IPS-NIHi7 (cell line): Measurements from ENCODE around the gene SIX3.

Experiments used
- DNase-seq: peaks from one replicate; pipeline ENCODE4 v3.0.0; 2012; ENCODE audit warnings: mixed read lengths; ENCODE audit errors: extremely low spot score

SIX3 gene

DNA sequence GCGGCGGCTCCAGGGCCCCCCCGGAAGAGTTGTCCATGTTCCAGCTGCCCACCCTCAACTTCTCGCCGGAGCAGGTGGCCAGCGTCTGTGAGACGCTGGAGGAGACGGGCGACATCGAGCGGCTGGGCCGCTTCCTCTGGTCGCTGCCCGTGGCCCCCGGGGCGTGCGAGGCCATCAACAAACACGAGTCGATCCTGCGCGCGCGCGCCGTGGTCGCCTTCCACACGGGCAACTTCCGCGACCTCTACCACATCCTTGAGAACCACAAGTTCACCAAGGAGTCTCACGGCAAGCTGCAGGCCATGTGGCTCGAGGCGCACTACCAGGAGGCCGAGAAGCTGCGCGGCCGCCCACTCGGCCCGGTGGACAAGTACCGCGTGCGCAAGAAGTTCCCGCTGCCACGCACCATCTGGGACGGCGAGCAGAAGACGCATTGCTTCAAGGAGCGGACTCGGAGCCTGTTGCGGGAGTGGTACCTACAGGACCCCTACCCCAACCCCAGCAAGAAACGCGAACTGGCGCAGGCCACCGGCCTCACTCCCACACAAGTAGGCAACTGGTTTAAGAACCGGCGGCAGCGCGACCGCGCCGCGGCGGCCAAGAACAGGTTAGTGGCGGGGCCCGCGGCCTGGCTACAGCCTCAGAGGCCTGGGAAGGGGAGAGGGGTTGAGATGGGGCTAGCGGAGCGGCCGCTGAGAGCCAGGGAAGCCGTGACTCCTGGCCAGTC lies 965 bp downstream of the SIX3 start:
- no peak for DNase-seq

DNA sequence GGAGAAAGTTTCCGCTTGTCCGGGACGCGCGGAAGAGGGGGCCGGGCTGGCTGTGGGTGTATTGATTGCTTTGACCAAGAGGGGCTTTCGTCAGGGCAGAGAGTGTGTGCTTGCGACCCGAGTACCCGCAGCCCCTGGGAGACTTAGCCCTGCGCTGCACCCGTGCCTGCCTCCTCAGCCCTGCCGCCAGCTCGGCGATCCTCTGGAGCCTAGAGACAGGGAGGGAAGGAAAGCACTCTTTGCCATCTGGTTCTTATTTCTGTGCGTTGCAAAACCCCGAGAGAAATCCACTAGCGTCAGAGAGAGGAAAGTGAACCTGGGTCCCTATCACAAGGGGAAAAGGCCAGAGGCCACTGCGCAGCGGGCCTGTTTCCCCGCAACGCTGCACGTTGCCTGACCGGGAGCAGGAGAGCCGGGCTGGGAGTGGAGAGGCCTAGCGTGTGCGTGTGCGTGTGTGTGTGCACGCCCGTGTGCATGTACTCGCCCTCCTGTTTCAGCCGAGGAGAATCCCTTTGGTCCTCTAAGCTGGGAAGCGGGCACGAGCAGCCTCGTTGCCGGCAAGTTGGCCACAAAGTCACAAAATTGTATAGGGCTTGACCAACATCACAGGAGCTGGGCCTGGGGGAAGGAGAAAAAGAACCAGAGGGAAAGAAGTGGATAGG lies 1.7 kb downstream of the SIX3 start:
- no peak for DNase-seq

DNA sequence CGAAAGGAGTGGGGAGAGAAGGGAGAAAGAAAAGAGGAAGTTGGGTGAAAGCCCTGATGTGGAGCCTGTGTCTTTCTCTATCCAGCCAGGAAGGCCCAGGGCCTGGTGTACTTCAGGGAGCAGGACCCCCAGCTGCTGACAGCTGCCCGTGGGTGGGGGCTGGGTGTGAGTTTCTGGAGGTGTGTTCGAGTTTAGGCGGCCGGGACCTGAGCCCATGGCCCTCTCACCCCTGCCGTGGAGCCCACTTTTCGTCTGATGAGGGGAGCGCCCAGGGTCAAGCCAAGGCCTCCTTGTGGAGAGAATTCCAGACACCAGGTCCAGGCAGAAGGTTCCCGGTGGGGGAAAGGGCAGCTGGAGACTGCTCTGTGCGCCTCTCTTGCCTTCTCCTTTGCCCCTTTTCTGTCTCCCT lies 2.2 kb downstream of the SIX3 start:
- no peak for DNase-seq

DNA sequence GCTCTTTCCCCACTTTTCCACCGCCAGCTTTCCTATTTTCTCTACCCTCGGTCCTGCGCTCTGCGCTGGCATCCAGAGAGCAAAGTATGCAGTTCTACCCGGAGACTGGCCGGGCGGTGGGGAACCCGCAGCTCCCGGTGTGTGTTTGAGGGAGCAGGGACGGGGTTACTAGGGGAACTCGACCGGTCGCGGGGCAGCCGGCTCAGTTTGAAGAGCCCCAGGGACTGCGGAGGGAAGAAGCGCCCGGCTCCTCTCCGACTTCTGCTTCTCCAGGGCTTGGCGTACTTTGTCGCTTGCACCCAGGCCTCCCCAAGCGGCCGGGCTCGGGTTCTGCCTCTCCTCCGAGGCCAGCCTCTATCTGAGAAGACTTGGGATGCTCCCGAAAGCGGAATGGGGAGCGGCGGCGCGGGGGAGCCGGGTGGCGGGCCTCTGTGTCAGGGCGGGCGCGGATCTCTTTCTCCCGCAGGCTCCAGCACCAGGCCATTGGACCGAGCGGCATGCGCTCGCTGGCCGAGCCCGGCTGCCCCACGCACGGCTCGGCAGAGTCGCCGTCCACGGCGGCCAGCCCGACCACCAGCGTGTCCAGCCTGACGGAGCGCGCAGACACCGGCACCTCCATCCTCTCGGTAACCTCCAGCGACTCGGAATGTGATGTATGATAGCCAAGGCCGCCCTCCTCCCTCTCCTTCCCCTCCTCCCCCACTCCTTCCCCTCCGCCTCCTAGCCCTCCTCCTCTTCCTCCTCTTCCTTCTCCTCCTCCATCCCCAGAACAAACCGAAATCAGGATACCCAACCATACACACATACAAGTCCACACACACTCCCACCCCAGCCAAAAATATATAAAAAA lies 2.8 kb downstream of the SIX3 start:
- no peak for DNase-seq

DNA sequence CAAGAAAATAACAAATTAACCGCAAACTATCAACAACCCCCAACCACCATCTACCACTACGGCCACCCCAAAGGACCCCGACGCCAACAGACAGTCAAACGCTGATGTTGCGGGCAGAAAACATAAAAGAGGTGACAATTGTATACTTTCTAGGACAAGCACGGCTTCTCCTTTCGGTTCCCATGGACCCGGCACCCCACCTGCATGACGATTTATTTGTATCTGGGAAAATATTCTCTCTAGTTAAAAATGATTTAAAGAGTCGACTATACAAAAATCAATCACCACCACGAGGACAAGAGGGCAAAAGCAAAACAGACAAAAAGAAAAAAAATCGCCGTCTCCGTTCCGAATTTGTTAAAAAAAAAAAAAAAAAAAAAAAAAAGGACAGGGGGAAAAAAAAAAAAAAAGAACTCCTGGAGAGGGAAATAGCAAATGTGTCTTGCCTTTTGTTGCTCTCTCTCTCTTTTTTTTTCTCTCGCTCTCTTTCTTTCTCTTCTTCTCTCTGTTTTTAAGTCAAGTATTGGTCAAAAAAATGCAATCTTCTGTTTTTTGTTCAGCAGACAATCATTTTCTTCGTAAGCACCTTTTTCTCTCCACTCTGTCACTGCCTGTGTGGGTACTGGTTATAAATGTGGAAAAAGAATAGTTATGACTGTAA lies 3.6 kb downstream of the SIX3 start:
- no peak for DNase-seq

DNA sequence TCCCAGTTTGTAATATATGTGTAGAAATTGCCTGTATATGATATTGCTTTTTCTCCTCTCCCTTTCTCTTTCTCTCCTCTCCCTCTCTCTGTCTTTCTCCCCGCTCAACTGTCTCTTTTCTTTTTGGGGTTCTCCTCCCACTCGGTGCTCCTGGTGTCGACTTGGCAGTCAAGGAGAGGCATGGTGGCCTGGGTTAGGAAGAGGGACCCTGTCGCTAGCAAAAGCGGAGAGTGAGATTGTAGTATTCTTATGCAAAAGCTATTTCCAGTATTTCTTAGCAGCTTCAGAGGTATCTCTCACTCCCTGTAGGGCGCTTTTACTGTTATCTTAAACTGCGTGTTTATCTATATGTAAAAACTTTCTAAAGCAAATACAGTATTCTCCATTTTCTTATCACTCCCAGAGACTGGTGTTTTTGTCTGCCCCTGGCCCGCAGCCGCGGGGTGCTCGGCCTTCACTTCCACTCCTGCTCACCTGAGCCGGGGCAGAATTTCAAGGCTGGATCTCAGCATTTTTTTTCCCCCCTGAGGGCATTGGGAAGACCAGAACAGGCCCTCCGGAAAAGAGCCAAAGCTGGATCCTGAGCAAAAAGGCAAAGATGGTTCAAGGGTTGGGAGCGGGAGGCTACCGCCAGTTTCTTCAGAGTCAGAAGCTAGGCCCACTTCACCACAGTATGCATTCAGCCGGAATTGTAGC lies 4.3 kb downstream of the SIX3 start:
- DNase-seq: no peak

DNA sequence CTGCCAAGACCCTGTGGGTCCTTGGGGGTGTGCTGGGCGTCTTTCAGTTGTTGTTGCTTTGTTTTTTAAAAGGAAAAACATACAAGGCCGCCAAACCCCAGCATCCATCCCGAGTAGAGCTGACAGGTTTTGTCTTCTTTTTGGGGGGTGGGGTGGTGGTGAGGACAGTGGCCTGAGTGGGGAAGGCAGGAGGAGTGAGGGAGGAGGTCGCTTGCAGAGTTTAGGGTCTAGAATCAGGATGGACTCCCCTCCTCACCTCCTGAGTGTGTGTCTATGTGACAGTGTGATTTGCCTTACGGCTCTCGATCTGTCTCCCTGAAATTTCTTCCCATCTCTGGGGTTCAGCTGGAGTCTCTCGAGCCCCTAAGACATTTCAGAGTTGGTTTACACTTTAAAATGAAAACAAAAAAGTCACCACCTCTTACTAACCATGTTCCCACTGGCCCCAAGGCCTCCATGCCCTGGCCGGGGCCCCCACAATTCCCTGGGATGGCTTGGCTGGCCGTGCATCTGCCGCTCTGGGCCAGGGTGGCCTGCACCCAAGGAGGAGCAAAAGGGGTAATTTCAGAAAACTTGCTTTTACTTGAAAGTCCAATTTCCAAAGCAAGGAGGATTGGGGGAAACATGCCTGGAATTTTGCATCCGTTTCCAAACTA lies 5.0 kb downstream of the SIX3 start:
- no peak for DNase-seq

DNA sequence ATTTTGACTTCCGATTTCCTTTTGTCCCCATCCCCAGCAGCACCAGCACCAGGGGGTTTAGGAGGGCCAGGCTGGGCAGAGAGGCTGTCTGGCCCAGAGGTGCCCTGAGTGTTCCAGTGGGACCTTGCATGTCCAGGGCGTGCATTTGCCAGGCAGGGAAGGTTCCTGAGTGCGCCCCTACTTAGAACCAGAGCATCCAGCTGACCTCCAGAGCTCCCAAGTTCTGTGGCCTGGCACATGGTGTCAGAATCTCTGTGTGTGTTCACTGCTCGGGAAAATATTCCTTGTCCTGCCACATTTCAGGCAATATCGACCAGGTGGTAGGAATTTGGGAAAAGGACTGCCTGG lies 5.5 kb downstream of the SIX3 start:
- DNase-seq: no peak

DNA sequence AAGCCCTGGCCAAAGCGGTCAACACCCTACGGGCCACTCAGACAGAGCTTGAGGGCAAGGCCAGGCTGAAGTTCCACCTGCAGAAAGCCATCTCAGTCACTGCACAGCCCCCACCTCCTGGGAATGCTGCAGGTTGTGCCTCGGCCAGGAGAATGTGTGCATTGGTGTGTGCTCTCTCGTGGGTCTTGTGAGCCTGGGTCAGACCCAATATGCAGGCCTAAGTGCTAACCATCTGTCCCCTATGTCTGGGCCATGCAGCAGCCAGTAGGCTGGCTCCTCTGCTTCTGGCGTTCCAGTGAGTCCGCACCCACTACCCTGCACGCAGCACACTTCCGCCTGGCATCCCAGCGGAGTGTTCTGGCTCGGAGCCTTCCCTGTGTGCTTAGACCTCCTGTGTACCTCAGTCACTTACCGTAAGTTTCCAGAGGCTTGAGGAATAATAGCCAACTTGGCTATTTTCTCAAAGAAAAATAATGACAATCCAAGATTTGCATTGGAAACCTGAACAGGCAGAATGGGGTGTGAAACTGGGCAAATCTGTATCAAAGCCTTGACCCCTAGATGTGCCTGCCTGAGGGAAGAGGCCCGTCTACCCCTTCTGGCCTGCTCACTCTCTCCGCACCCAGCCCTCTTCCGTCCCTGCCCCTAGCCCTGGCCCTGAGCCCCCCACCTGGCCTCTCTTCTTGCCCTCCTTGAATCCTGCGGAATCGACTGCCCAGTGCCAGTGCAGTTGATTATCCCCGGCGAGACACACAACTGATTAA lies 7.2 kb downstream of the SIX3 start:
- DNase-seq: no peak

DNA sequence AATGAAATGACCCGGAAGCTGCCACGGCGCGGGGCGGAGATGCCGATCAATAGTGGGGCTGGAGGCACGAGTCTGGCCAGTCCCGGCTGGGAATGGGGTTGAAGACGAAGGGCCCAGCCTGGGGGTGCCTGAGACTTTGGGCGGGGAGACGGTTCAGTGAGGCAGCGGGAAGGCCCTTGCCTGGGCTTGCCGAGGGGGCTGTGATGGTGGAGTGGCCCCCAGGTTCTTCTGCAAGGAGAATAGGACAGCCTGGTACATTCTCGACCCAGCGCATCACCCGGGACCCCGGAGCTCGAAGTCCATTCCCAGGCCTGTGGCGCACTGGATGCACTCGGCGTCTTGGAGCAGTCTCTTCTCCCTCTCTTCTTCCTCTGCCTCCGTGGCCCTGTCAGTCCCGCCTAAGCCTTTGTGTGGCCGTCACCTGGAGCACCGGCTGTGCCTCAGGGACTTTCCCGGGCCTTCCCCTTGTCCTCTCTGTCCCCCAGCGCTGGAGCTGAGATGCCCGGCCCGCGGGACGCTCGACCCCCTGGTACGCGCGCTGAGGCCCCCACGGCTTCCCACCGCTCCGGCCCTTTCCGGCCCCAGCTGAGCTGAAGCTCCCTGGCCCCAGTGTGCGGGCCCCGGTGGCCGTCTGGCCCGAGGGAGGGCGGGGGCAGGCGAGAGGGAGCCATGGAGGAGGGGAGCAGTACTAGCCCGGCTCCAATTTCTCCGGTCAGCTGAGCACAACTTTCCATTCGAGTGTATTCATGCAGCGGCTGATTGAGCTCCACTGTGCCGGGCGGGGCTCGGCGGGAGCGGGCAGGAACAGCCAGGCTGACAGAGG lies 8.0 kb downstream of the SIX3 start:
- no peak for DNase-seq

DNA sequence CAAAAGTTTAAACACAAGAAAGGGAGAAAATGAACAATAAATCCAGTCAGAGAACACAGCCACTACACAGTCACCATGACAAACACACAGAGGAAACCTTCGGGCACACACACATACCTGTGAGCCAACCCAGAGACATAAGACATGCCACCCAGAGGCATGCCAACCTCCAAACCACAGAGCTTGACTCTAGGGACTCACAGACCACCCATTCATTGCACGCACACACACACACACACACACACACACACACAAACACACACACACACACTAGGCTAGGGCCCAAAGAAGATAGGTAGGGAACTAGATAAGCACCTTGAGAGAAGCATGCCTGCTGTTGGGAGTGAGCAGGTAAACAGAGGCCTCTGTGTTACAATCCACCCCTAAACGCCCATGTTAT lies 9.1 kb downstream of the SIX3 start:
- DNase-seq: no peak

DNA sequence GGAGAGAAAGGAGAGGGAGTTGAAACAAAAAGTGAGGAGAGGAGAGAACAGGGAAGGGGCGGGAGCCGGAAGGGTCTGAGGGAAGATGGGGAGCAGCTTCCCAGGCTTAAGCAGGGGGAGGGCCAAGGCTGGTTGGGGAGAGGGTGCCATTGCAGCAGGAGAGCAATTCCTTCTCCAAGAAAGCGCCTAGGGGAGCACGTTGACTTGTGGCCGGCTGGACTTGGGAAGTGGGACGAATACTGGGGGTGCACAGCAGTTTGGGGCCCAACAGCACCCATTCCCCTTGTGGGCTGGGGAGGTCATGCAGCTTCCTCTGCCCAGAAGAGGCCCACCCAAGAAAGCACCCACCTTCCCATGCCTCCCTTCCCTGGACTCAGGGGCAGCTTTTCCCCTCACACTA lies 9.6 kb downstream of the SIX3 start:
- DNase-seq: no peak

DNA sequence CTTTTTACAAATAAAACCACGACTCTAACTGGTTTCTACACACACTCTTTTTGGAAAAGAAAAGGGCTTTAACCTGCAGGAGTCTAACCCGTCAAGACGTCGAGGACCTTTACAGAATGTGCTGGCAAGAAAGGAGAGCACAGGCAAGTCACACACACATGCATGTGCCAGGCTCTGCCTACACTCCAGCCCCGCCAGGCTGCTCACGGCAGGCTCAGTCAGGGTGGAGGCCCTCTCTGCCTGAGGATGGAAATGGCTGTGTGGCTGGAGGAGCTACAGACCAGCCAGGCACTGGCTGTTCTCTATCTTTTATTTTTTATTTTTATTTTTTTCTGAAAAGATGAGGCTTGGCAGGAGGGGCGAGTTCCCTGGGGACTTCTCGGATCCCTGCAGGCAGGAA lies 10.2 kb downstream of the SIX3 start:
- DNase-seq: no peak

DNA sequence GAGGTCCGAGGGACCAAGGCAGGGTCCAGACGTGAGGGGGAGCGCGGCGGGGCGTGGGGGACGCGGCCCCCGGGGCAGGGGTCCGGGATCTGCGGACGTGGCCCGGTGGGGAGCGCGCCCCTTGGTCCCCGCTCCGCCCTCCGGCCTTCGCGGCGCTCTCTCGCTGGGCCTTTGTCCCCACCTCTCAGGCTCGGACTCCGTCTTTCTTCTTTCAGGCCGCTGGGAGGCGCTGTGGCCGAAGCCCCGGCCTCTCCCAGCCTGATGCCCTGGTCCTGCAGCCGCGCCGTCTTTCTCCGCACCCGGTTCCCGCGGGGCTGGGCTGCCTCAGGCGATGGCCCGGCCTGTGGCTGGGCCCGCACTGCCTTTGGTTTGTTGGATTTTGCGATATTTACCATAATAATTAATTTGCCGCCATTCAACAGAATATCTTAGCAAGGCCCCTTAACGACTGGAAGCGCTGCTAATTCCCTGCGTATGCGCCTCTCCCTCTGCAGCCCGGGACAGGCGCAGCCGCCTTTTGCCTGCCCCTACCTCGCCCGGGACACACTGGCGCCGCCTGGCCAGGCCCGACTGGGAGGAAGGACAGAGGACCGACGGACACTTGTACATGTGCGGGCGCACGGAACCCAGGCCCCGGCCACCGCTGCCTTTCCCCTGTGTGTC lies 10.8 kb downstream of the SIX3 start:
- DNase-seq: peak; percentile 80

DNA sequence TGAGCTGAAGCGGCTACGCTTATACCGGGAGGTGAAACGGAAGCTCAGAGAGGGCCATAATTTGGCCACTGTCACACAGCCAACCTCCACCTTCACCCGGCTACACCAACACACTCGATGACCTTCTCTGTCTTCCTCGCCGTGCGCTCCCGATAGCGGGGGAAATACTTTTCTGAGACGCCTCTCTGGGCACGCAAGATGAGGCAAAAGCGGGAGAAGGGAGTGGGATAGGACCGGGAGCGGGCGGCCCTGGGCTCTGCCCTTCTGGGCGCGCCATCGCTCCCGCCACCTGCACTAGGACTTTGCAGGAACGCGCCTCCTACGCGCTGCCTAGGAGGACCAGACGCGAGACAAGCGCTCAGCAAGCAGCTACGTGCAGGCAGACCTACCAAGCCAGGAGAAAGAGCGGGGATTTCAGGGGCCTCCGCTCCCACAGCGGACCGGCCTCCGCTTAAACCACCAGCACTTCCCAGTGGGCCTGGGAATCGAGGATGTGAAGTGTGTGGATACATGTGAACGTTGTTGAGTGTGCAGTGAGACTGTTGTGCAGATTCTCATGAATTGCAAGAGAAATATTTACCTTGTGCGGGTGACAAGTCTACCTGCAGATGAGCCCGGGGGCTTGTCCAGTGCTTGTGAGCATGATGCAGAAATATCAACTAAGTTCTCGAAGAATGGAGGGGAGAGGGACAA lies 11.4 kb downstream of the SIX3 start:
- DNase-seq: no peak

DNA sequence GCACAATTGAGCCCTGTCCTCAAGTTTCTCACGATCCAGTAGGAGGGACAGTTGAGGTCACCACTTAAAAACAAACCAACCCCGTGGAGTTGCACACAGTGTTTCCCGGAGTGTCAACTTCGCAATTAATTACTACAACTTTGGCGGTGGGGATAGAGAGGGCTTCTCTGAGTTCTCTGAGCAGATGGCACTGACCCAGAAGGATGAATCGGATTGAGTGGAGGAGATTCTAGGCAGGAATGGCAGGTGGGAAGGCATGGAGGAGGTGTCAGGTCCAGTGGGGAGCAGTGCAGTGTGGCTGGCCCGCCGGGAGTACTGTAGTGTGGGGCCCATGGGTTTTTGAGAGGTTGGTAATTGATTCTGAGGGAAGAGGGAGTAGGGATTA lies 12.0 kb downstream of the SIX3 start:
- no peak for DNase-seq

DNA sequence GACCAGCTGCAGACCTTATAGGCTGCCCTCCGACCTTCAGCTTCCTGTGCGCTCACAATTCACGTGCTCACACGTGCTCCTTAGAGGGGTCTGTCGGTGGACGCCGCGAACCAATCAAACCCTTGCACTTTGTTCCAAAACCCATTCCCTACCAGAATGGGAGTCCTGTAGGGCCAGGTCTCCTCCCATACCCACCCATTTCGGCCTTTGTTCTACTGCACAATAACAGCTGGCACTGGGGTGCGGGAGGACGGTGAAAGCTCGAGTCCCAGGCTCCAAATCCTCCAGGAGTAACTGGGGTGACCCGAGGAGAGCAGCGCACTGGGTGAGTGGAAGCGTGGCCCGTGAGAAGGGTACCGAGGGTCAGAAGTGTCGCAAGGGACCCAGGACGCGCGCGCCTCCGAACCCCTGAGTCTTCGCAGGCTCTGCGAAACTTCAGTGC lies 13.0 kb downstream of the SIX3 start:
- no peak for DNase-seq

DNA sequence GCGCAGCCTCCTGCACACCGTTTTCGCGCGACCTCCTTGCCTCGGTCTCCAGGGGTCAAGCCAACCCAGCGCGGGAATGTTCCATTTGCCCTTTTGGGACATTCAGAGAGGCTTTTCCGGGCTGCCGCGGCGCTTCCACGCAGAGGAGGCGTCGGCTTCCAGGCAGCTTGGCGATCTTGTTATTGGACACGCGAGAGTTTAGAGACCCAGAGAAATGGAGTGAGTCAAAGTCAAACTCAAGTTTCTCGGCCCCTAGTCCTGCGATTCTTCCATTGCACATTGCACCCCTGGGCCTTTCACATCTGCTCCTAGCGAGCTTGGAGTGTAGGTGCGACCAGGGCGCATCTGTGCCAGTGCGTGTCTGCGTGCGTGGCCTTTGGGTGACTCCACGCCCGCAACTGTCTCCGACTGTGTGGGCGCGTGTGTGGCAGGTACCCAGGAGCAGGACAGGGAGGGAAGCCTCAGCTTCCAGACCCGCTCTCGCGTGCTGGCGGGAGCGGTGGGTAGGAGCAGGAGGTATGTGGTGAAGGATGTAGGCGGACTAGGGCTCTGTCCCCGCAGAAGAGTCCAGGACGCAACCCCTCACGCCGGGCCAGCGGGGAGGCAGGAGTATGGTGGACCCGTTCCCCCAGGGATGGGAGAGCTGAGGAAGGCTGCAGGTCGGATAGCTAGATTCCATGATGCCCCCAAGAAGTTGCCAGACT lies 13.5 kb downstream of the SIX3 start:
- DNase-seq: no peak
